ENCODE measurements around the gene BRINP2.

DNA sequence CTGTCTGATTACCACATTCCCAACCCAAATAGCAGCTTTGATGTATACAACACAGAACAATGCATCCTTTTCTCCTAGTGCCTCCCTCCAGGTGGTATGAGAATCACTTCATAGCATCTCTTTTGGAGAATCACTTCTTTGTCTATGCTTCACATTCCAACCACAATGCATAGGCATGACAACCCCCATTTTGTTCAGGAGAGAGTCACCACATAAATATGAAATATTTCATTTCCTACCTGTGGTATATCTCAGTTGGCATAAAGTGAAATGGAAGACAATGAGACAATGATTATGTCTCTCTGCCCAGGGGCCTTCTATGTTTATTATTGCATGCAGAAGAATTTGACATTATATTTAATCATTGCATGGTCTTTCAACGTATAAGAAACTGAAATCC, 112.2 kb downstream of the BRINP2 start:
- no peak for TF ChIP-seq CREB5 (CRISPR knock-in tag; IDR thresholded peaks at IDR 0.05; ENCODE audit: low read depth)
- TF ChIP-seq, protein P1, sequence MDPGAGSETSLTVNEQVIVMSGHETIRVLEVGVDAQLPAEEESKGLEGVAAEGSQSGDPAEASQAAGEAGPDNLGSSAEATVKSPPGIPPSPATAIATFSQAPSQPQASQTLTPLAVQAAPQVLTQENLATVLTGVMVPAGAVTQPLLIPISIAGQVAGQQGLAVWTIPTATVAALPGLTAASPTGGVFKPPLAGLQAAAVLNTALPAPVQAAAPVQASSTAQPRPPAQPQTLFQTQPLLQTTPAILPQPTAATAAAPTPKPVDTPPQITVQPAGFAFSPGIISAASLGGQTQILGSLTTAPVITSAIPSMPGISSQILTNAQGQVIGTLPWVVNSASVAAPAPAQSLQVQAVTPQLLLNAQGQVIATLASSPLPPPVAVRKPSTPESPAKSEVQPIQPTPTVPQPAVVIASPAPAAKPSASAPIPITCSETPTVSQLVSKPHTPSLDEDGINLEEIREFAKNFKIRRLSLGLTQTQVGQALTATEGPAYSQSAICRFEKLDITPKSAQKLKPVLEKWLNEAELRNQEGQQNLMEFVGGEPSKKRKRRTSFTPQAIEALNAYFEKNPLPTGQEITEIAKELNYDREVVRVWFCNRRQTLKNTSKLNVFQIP (CRISPR knock-in tag; IDR thresholded peaks at IDR 0.05; ENCODE audit: borderline replicate concordance, low read depth) = no peak
- no peak for TF ChIP-seq ZFP30 (CRISPR knock-in tag; IDR thresholded peaks at IDR 0.05)
- TF ChIP-seq TOX (CRISPR knock-in tag; IDR thresholded peaks at IDR 0.05; ENCODE audit: borderline replicate concordance) = no peak
- TF ChIP-seq RARB (CRISPR knock-in tag; IDR thresholded peaks at IDR 0.05) = no peak
- no peak for TF ChIP-seq ARNTL (CRISPR knock-in tag; IDR thresholded peaks at IDR 0.05; ENCODE audit: borderline replicate concordance, low read depth)
